BE2C (cell line): ENCODE results near the gene RELT.
"Not testable (repeated sequence)": the region's sequence is repeated elsewhere in the genome, so short reads cannot be mapped to it uniquely, and the experiment has no call there.

Experiments
- DNase-seq: peaks from one replicate; pipeline ENCODE4 v3.0.0-alpha.2; 2020
- H3K27me3 ChIP-seq: fragments of 250-450 bp; sonication (Bioruptor Pico); 2 replicates; pipeline ENCODE4 v1.5.1; 2020; ENCODE audit warnings: mild to moderate bottlenecking
- H3K36me3 ChIP-seq: fragments of 250-450 bp; sonication (Bioruptor Pico); 2 replicates; pipeline ENCODE4 v1.5.1; 2020; ENCODE audit warnings: mild to moderate bottlenecking
- H3K4me1 ChIP-seq: fragments of 250-450 bp; sonication (Bioruptor Pico); 2 replicates; pipeline ENCODE4 v1.5.1; 2020
- H3K4me3 ChIP-seq: 2 replicates; pipeline ENCODE4 v1.5.1; 2011; ENCODE audit warnings: low read depth, low read length
- H3K9me3 ChIP-seq: fragments of 250-450 bp; sonication (Bioruptor Pico); 2 replicates; pipeline ENCODE4 v1.5.1; 2020
- TF ChIP-seq, protein P1 (sequence below): IDR thresholded peaks from 2 replicates; pipeline ENCODE4 v1.5.1; 2012; ENCODE audit warnings: mild to moderate bottlenecking, low read depth, low read length

The RELT gene

DNA sequence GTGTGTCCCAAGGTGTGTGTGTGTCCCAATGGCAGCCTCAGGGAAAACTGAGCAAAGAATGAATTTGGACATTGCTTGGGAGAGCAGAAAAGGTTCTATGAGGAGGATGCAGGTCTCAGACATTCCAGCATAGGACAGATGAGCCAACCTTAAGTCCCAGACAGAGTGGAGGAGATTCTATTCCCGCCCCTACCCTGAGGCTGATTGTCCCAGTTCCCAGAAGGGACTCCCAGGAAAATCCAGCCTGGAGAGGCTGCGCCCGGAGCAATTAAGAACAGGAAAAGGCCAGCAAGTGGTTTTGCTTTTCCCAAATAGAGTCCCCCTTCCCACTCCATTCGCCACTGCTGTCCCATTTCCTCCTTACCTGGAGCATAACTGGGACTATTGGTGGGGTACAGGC, 54.1 kb downstream of the RELT start:
- Histone ChIP-seq H3K9me3 (no peaks in the 10 kb centered on the region), H3K36me3 (no peaks in the 10 kb centered on the region), H3K4me1 (no peaks in the 10 kb centered on the region), H3K4me3 (no peak overlapping the region), H3K27me3 (no peaks in the 10 kb centered on the region)
- TF ChIP-seq, protein P1, sequence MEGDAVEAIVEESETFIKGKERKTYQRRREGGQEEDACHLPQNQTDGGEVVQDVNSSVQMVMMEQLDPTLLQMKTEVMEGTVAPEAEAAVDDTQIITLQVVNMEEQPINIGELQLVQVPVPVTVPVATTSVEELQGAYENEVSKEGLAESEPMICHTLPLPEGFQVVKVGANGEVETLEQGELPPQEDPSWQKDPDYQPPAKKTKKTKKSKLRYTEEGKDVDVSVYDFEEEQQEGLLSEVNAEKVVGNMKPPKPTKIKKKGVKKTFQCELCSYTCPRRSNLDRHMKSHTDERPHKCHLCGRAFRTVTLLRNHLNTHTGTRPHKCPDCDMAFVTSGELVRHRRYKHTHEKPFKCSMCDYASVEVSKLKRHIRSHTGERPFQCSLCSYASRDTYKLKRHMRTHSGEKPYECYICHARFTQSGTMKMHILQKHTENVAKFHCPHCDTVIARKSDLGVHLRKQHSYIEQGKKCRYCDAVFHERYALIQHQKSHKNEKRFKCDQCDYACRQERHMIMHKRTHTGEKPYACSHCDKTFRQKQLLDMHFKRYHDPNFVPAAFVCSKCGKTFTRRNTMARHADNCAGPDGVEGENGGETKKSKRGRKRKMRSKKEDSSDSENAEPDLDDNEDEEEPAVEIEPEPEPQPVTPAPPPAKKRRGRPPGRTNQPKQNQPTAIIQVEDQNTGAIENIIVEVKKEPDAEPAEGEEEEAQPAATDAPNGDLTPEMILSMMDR = no peak
- no peak for DNase-seq

- Histone ChIP-seq H3K27me3 (no peaks in the 10 kb centered on the region), H3K36me3 (no peaks in the 10 kb centered on the region), H3K4me3 (no peak overlapping the region), H3K9me3 (no peaks in the 10 kb centered on the region), H3K4me1 (no peaks in the 10 kb centered on the region)
- DNase-seq = no peak
- TF ChIP-seq, protein P1 = no peak
Observed at GRCh38 chr11:73431396-73431795, 55.2 kb downstream of the RELT start.

DNA sequence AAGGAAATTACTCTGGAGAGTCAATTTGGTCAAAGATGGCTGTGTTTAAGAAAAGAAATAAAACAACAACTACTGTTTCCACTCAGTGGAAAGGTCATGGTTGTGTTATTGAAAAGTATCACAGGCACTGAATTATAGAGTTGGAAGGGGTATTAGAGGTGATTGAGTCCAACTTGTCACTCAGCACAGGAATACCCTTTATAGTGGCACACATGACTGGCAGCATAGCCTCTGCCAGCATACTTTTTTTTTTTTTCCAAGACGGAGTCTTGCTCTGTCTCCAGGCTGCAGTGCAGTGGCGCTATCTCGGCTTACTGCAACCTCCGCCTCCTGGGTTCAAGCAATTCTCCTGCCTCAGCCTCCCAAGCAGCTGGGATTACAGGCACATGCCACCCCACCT, 60.7 kb downstream of the RELT start:
- H3K4me3 ChIP-seq, H3K9me3 ChIP-seq, H3K27me3 ChIP-seq, H3K36me3 ChIP-seq, DNase-seq: not testable (repeated sequence)
- H3K4me1 ChIP-seq = peaks cover 18% of the 10 kb centered on the region

DNA sequence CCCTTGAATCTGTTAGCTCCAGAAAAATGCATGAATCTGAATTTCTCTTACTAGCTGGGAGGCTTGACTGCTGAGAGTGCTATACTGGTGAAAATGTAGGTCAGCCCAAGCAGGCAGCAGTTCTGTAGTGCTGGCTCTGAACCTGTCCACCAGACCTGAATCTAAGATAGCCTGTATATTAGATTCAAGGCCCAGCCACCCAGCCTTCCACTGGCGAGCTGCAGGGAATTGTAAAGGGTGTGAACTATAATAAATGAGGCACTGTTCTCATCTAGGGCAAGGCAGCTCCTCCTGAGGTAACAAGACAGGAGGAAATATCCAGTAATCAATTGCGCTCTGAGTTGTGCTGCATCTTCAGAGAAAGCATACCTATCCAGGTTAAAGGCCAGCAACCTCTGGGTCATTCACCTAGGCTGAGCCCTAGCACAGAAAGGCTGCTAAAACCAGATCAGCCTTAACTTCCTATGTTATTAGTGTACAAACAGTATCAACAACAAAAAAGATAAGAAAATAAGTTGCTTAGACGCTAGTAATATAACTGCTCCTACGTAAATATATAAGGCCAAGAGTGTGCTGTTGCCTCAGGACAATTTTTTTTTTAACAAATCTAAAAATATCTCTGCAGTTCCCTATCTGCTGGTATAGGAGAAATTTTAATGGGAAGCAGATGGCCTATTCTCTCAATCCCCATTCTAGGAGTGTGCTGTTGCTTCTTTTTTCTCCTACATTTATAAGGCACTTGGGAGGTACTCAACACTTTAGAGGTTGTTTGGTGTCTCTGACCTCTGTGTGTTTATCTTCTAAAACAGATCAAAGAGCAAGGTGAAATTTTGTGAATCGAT, 63.0 kb downstream of the RELT start:
- Histone ChIP-seq H3K36me3 (no peaks in the 10 kb centered on the region), H3K9me3 (no peaks in the 10 kb centered on the region), H3K4me3 (no peak overlapping the region), H3K4me1 (peaks cover 19% of the 10 kb centered on the region), H3K27me3 (no peaks in the 10 kb centered on the region)
- peak; percentile 29 for DNase-seq
- TF ChIP-seq, protein P1 = no peak

DNA sequence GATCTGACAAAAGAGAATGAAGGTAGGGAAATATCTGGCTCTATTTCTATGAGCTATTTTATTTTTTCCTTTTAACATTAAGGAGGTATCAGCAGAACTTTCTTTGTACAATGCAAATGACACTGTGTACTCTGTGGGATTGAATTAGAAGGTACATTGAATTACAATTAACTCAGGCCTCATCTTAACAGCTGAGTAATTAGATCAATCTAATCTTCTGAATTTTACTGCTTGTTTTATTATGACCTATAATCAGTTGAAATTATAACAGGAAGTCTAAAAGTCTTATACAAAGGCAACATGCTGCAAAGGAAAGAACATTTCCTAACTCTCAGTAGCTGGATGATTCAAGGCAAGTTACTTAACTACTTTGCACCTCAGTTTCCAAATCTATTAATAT, 69.8 kb downstream of the RELT start:
- TF ChIP-seq, protein P1 = no peak
- no peak for DNase-seq
- Histone ChIP-seq H3K4me3 (no peak overlapping the region), H3K4me1 (peaks cover 2% of the 10 kb centered on the region), H3K36me3 (no peaks in the 10 kb centered on the region), H3K9me3 (no peaks in the 10 kb centered on the region), H3K27me3 (no peaks in the 10 kb centered on the region)

DNA sequence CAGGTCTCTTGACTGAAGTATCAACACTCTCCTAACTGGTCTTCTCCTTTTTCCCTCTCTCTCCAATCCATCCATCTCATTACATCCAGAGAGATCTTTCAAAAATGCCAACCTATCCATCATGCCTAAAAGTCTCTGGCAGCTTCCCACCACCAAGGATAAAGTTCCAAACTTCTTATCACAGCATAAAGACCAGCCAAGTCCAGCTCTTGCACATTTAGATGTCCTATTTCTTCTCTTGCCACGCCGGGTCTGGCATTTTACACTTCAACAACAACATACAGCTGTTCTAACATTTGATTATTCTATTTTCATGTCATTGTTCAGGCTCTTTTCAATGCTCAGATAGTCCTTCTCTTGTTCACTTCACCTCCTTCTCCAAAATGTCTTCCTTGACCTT, 70.6 kb downstream of the RELT start:
- TF ChIP-seq, protein P1 = no peak
- H3K36me3 ChIP-seq = no peaks in the 10 kb centered on the region
- no peak for DNase-seq

More for the DNA sequence above, 70.6 kb downstream of the RELT start:
- H3K4me1 ChIP-seq = peaks cover 2% of the 10 kb centered on the region
- no peak overlapping the region for H3K4me3 ChIP-seq
- H3K27me3 ChIP-seq = no peaks in the 10 kb centered on the region
- H3K9me3 ChIP-seq = no peaks in the 10 kb centered on the region
